A549 treated with ZK216348 at 1 μM for 4 hours (cell line): Measurements from ENCODE around the gene PRLH. TPM values are rescaled to one million over a fixed set of nuclear protein-coding genes. Genes with fewer than 3 reads are reported as not detected.

Experiments
- total RNA-seq: library from RNA; stranded (reverse); fragments of 200-300 nt; extraction: Qiagen RNA extraction; gene quantifications from 5 replicates; pipeline ENCODE4 v1.2.3, GENCODE V29; 2022; ENCODE audit warnings: low read depth

Gene PRLH, protein sequence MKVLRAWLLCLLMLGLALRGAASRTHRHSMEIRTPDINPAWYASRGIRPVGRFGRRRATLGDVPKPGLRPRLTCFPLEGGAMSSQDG
- total RNA-seq: not detected in 5 replicates

DNA sequence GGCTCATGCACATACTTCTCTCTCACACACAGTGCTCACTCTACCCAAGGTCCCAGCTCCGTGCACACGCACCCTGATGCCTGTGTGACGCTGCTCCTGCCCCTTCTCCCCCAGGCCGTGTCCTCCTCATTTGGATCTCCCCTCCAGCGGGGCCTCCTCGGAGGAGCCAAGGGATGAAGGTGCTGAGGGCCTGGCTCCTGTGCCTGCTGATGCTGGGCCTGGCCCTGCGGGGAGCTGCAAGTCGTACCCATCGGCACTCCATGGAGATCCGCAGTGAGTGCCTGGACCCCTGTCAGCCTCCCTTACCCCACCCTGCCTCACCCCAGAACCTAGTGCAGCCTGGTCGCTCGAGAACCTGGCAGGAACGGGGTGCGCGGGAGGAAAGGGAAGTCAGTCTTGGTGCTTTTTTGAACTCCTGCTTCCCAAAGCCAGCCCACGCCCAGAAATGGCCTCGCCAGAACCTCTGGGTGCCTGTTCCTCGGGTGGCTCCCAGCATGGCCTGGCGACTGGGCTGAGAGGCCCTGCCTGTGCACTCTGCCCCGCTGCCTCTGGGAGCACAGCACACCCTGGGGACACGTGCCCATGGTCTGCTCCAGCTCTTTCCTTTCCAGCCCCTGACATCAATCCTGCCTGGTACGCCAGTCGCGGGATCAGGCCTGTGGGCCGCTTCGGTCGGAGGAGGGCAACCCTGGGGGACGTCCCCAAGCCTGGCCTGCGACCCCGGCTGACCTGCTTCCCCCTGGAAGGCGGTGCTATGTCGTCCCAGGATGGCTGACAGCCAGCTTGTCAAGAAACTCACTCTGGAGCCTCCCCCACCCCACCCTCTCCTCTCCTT is at the start of gene PRLH:
PRLH (plus strand) TSS at position 174 of the 835 bp plus-strand sequence; CDS start at position 174, 0 bp downstream.

DNA sequence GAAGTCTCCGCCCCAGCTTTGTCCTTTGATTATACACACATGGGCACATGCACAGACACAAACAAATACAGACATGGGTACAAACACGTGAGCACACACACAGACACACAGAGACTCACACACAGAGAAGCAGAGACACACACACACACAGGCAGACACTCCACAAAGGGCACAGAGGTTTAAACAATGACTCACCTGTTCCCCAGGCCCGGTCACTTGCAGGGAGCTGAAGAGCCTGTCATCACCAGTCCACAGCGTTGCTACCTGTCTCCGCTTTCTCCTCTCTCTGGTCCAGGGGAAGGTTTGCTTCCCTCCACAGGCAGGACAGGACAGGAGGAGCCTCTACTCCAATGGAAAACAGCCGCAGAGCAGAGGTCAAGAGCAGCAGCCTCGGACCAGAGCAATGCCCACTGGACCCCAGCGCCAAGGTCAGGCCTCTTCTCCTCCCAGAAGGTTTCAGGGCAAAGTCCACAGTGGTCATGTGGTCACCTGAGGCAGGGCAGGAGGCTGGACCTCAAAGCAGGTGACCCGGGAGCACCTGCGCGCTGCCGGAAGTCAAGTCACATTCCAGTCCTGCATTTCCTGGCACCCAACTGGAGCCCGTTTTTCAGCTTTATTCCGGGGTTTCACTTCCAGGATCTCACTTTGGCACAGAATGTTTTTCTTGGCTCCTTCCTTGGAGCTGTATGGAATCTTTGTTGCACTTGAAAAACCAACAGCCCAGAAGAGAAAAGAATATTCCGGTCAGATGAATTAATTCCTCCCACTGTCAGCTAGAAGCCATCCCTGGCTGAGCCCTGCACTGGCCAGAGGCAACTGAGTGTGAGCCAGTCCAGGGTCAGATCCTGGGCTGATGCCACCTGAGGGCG is 24.1 kb downstream of the PRLH start, which contains the start of gene RAB17:
RAB17 (minus strand) TSS at position 463 of the 869 bp plus-strand sequence. CDS start 4,580 bp downstream, outside the sequence.

Other genes with a start within 250 kb of the PRLH start
- gene COL6A3, start 152.4 kb upstream of the PRLH start, total RNA-seq: 0.12 to 0.24 TPM (median 0.15 TPM) in 5 replicates
- 207 to 326 TPM (median 306 TPM) in 5 replicates for gene MLPH, start 79.3 kb upstream of the PRLH start, total RNA-seq
- 0.16 to 0.33 TPM (median 0.28 TPM) in 4 of 5 replicates, not detected in the other for gene RAB17, start 24.2 kb downstream of the PRLH start, total RNA-seq
- gene LRRFIP1, start 61.0 kb downstream of the PRLH start, total RNA-seq: 68.9 to 107 TPM (median 96.3 TPM) in 5 replicates
- gene RBM44, start 232.2 kb downstream of the PRLH start, total RNA-seq: 0.13 to 0.66 TPM (median 0.29 TPM) in 5 replicates